ENCODE measurements around the gene OSCP1.

The OSCP1 gene

DNA sequence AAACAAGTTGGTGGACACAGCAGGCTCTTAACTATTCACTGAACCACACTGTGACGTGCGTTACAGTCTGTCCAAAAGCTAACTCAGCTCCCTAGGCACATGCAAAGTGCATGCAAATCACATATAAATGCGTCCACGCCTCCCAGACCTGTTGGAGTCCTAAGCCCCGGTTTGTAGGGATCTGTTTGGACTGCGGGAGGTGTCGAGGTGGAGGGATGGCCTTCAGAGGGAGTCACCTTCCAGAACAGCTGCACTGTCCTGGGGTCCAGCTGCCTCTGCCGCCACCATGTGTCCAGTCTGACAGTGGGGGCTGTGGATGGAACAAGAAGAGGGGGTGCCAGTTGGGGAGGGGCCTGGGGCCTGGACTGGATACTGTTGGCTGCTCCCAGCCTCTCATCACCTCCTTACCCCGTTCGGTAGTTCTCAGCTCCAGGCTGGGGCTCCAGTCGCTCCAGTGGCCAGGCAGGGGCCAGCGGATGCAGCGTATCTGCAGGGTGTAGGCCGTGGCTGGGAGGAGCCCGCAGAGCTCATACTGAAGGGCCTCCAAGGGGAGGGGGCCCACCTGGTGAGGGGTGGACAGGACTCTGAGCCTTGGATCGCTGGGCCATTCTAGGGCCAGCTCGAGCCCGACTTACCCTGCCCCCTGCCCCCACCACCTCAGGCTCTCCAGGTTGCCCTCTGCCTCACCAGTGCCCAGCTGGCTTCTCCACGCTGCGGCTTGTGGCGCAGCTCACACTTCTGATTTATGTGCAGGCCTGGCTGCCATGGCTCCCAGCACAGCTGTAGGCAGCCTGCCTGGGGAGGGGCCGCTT is 21.8 kb upstream of the OSCP1 start:
- no peak for DNase-seq

DNA sequence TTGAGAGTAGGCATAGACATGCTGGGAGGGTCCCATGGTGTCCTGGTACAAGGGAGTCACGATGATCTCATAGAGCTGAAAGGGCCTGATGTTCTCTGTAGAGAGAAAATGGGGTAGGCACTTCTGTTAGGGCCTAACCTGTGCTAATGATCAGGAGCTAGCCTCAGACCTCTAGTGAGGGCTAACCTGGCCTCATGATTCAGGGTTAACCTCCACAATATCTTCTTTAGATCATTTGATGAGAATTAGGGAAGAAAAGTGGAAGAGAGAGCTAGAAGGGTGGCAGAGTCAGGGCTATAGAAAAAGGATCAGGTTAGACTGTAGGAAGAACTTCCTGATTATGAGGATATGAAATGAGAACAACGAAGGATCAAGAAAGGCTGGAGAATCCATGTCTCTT is 18.9 kb upstream of the OSCP1 start:
- no peak for DNase-seq

DNA sequence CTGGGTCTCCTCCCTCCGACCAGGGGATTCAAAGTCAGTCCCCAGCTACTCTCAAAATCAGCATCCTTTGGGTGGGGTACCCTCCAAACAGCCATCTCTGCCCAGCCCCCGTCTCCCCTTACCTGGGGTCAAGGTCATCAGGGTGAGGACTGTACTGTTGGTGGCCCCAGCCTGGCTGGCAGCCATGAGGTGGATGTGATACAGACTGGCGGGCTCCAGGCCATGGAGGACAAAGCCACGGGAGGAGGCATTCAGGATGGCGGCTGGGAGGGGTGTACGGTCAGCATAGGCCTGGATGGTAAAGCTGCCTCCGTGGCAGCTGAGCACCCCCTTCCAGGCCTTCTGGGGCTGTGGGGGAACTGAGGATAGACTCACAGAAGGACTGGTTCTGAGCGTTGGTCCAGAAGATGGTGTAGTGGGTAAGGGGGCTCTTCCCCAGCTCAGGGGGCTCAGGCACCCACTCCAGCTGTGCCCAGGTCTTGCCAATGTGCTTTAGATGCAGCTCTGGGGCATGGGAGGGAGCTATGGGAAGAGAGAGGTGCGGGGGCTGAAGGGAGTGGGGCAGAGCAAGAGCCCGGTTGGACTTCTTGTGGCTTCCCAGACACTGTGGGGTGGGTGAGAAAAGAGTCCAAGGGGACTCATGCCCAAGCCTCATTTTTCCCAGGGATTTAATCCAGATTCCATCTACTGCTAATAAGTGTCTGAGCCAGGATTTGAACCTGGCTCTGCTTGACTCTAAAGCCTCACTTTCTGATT is 17.6 kb upstream of the OSCP1 start:
- no peak for DNase-seq

DNA sequence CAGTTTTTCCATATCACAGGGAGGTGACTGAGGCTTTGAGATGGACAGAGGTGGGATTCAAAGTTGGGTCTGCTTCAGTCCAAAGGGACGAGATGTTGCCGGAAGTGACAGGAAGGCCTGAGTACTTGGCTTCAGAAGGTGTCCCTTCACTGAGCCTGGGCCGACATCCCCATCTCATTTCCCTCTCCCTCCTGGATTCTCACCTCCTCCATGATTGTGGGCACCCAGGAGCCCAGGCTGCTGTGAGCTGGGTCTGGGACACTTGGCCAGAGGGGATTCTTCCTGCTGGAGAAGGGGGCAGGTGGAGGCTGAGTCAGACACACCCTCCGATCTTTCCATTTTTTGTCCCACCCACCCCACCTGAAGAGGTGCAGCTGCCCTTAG is 16.8 kb upstream of the OSCP1 start:
- no peak for DNase-seq

DNA sequence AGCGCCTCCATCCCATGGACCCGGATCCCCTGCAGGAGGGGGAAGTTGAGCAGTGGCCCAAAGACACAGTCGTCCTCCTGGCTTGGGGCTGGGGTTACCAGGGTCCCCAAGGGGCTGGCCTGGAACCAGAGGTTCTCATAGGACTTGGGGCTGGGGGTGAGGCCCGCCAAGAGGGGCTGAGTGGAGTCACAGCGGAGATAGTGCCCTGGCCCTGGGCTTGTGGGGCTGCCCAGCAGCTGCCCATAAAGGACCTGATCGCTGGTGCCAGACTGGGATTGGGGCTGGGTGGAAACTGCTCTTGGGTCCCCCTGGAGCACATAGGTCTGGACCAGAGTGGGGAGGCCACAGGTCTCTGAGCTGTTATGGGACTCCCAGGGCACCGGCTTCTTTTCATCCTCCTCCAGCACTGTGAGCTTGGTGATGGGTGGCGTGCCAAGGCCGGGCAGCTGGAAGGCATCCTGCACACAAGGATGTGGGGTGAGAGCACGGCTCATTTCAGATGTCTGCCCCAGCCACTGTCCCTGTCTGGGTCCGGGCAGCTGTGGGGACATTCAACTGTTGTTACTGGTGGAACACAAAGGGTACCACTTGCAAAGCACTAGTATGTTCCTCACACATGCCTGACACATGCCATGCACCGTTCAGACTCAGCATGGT is 16.2 kb upstream of the OSCP1 start:
- no peak for DNase-seq

DNA sequence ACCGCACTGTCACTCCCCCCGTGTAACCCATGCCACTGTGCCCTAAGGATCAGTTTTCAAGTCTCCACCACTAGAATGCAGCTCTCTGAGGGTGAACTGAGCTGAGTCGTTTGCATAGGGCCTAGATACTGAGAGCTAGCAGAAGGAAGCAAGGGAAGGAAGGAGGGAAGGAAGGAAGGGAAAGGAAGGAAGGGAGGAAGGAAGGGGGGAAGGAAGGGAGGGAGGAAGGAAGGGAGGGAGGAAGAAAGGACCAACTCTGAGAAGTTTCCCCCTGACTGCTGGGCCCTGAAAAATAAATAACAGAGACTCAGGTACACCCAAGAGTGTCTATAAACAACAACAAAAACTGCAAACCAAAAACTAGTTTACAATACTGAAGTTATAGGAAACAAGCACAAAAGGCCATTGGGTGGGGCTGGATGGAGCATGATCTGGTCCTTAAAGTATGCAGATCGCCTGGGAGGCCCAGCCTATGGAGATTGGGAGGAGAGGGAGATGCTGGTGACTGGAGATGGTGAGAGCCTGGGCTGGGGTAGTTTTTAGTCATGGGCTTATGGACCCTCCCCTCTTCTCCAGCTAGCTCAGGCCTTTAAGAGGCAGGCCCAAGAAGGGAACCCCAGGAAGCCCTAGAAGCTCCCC is 15.6 kb upstream of the OSCP1 start:
- DNase-seq: no peak

DNA sequence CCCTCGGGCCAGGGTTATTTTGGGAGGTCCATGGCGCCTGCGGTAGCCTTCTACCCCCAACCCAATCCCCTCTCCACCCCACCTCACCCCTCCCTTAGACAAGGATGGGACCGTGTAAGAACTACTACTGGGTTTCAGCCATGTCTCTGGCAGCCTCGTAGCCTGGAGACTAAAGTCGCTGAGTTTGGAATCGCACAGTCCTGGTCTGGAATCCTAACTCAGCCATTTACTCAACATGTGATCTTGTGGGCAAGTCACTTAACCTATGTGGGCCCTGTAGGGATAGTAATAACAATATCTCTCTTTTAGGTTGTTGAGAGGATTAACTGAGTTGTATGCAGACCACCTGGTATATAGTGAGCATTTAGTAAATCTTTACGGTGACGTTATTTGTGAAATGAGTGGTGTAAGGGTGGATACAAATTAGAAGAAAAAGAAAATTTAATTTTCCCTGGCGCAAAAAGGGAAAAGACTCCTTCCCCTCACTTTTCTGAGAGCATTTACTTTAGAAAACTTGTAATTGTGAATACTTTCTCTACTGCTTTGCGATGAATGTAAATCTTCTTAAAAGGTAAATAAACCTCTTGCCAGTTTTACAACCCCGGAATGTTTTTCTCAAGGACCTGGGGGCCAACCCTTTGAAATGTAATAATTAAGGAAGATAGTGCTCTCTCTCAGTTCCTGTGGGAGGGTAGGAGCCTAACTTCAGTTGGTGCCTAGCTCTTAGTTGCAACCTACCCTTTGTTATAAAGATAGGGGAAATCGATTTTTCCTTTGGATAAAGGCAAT is 14.5 kb upstream of the OSCP1 start:
- DNase-seq: no peak

DNA sequence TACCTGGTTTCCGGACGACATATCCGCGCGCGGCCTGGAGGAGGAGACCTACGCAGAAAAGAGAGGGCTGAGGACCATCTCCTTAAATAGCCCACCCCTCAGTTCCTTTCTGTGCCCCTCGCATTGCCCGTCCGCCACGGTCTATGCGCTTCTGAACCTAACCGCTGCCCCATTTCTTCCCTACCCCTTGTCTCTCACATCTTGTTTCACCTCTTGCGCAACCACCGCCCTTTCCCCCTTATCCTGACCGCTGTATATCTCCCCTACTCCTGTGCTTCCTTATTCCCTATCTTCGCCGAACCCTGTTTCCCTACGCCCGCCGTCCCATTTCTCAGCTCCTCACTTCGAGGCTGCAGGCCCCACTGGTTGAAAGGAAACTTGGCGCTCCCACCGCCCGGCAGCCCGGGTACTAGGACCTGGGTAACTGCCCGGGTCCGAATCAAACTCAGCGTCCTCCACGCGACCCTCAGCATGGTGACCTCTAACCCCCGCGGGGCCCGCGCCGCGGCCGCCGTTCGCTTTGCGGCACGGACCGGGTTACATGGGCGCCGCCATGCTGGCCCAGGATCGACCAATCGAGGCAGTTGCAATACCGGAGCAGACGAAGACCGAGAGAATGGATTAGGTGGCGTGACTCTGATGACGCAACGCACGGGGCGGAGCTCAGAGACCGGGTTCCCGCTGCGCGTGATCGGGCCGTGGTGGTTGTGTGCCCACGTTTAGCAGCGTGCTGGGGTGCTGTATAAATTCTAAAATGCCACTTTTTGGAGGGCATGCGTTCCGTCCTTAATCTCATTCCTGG is 13.8 kb upstream of the OSCP1 start, which contains the start of gene MRPS15:
MRPS15 (minus strand) TSS at position 582 of the 802 bp plus-strand sequence; CDS start at position 473, 109 bp downstream.
- DNase-seq: peak; percentile 96

DNA sequence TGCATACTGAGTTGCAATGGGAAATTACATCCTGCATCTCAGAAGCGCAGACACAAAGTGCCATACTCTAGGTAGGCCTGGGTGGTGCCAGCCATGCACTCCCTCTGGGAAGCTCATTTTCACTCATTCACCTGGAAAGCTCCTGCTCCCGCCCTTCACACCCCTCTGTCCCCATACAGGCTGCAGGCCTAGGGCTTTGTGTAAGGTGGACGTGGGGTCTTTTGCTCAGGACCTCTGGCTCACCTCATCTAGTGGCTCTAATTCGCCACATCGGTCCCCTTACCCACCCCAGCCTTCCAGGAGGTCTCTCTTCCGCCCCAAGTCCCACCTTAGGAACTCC is 13.2 kb upstream of the OSCP1 start:
- no peak for DNase-seq

DNA sequence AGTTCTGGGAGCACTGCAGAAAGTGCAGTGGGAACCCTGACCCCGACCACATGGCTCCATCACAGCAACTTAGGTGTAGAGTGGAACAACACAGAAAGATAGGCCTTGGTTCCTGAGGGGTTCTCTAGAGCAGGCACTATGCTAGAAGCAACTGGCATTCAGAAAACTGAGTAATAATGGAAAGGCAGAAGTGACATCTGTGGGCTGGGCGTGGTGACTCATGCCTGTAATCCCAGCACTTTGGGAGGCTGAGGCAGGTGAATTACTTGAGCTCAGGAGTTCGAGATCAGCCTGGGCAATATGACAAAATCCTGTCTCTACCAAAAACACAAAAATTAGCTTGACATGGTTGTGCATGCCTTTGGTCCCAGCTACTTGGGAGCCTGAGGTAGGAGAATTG is 8.7 kb upstream of the OSCP1 start:
- DNase-seq: peak; percentile 63

DNA sequence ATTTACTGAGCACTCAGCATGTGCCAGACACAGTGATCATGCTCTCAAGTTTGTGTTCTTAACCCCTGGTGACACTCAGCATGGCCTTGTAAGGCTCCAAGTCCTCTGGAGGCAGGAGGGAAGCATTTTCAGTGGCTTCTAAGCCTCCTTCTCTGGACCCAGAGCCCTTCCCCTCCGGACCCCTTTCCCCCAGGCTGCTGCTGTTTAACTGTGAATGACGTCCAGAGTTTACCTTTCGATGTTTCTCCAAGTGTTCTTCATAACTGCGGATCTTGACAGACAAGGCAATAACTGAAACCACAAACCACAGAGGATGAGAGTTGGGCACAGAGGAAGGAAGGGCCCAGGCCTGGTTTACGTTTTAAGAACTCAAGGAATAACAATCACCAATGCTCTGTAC is 7.4 kb upstream of the OSCP1 start:
- no peak for DNase-seq

DNA sequence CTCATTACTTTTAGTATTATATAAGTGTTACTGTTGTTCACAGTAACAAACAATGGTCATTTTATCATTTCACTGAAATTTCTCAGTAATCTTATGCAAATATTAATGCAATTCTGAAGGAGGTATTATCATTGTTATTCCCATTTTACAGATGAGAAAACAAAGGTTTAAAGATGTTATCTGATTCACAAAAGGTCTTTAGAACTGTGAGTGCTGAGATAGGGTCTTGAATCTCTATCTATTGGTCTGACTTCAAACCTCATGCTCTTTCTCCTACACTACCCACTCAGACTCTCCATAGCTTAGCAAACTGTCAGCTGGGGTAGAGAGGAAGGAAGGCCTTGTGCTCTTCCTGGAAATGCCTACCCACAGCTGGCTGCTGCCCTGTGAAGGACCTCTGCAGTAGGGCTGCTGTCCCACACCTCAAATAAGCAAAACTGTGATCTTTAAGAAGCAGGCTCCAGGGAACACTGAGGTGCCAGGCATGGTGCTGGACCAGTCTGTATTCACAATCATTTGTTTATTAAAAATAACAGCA is 6.2 kb upstream of the OSCP1 start:
- DNase-seq: no peak

DNA sequence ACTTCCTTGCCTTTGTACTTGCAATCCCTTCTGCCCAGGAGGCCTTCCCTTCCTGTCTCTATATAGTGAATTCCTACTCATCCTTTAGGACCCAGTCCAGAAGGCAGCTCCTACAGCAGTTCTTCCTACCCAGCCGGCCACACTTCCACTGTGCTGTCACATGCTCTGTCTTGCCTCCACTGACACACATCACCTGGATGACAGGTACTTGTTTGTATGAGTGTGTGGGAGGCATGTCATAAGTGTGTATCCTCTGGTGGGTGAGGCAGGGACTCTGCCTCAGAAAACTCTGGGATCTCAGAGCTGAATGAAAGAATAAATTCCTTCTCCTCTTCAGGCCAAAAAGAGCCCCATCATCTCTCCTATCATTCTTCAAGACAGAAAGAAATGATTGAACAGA is 5.1 kb upstream of the OSCP1 start:
- DNase-seq: no peak

DNA sequence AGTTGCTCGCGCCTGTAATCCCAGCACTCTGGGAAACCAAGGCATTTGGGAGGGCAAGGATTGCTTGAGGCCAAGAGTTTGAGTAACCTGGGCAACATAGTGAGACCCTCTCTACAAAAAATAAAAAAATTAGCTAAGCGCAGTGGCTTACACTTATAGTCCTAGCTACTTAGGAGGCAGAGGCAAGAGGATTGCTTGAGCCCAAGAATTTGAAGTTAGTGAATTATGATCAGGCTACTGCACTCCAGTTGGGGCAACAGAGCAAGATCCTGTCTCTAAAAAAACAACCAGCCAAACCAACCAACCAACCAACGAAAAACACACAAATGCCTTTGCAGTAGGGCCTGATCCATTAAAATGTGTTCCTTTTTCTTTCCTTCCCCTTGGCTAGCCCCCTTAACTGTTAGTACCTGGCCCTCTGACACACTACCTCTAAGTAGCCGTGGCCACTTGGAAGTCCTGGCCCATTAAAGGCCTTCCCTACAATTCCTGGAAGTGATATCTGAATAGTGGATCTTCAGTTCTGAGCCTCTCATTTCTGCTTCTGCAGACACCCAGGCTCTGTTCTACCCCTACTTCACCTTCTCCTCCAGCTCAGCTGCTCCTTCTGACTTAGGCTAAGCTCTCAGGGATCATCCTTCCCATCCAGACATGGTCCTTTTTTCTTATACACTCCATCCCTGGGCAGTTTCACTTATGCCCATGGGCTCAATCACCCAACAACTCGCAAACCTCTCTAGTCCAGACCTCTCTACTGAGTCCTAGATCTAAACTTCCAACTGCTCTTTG is 3.5 kb upstream of the OSCP1 start:
- DNase-seq: no peak

DNA sequence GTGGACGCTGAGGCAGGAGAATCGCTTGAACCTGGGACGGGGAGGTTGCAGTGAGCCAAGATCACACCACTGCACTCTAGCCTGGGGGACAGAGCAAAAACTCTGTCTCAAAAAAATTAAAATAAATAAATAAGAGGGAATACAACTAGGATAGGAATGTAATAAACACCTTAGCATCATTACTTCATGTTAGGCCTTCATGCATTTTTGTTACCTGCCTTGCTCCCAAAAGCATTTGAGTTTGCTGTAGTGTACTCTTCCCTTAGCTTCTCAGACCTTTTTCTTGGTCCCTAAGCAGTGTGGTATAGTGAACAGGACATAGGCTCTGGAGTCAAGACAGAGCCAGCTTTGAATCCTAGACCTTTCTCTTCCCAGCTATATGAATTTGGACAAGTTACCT is 2.8 kb upstream of the OSCP1 start:
- DNase-seq: no peak

DNA sequence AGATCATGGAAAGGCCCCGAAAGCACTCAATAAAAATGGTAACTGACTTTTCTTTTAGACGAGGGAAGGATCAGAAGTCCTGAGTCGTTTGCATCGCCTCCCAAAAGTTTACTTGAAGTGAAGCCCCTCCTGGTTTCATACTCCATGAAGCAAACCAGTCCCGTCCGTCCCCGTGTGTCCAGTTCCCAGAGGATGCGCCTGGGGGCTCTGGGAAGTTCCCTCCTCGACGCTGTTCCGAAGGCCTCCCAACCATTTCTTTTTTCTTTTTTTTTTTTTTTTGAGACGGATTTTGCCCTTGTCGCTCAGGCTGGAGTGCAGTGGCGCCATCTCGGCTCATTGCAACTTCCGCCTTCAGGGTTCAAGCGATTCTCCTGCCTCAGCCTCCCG is 661 bp upstream of the OSCP1 start:
- DNase-seq: no peak

DNA sequence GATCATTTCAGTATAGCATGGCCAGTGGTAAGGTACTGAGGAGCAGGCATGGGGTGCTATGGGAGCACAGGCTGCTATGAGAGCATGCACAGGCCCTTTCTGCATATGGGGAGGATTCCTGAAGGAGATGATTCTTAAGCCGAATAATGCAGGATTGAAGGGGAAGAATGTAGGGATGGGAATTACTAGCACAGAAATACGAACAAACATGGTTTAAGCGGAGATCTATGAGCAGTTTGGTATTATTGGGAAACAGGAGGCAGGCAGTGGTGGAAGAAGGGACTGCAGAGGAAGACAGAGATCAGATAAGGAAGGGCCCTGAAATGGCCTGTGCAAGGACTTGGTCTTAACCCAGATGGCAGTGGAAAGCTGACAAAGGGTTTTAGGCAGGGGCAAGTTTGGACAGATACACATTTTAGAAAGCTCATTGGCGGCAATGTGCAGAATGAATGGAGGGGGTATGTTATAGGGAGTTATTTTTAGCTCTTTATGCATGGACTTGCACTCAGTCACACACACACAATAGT is 1.7 kb downstream of the OSCP1 start:
- DNase-seq: no peak

DNA sequence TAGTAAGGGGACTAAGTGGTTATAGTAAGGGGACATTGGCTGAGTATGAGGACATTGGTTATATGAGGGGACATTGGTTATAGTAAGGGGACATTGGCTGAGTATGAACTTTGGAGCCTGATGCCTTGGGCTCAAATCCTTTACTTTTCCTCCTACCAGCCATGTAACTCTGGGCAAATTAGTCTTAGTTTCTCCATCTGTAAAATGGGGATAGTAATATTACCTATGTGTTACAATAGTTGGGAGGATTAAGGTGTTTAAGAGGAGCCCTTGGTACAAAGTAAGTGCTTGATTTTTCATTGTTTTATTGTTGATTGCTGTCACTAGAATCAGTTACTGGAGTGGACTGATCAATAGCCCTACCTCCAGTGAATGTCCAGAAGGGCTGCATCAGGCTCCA is 2.8 kb downstream of the OSCP1 start:
- DNase-seq: no peak

DNA sequence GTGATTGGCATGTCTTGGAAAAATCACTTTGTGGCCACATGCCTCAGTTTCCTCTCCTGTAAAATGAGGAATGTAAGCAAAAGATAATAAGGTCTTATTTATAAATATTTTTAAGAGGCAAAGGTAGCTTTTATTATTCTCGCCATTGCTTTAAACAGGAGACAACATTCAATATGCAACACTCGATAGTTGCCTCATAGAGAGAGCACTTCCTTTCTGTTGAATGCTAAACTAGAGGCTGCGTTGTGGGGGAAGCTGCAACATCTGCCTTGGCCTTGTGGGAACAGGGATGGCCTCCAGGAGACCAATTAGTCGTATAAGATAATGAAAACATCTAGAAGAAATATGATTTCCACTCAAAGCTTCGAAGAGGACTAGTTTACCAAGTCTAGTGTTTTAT is 3.5 kb downstream of the OSCP1 start:
- no peak for DNase-seq

DNA sequence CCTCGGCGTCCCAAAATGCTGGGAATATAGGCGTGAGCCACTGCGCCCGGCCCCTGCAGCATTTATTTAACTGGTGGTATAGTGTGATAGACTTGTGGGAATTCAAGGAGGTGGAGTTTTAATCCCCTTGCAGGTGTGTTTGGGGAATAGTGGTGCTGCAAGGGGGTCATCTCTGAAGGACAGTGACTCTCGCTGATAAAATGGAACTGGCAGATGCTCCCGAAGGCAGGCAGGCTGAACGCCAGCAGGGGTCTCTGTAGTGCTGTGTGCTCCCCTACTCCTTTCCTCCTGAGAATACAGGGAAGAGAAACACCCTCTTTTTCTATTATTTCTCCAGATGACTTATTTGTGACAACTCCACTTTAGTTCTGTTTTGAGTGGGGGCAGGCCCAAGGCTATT is 4.0 kb downstream of the OSCP1 start:
- peak; percentile 12 for DNase-seq
